ACC112 (cell line): Measurements from ENCODE around the gene EIF4G3.
"Not testable (repeated sequence)": the region's sequence is repeated elsewhere in the genome, so short reads cannot be mapped to it uniquely, and the experiment has no call there.

Experiments used
- H2AFZ ChIP-seq: fragments of 200-600 bp; sonication (generic); one replicate; pipeline ENCODE4 v1.6.0; 2017; ENCODE audit warnings: antibody characterized with exemption, low read length; ENCODE audit not compliant: unreplicated experiment
- H3K27ac ChIP-seq: fragments of 200-600 bp; sonication (generic); 2 replicates; pipeline ENCODE4 v1.5.1; 2014; ENCODE audit warnings: low read depth, mild to moderate bottlenecking, antibody characterized with exemption, low read length, moderate library complexity
- H3K27me3 ChIP-seq: fragments of 200-600 bp; sonication (generic); 2 replicates; pipeline ENCODE4 v1.6.1; 2014; ENCODE audit warnings: mild to moderate bottlenecking, antibody characterized with exemption, low read length, moderate library complexity, mixed read lengths; ENCODE audit not compliant: insufficient read depth
- H3K36me3 ChIP-seq: fragments of 200-600 bp; sonication (generic); 2 replicates; pipeline ENCODE4 v1.6.1; 2016; ENCODE audit warnings: mild to moderate bottlenecking, antibody characterized with exemption, low read length, moderate library complexity, mixed read lengths; ENCODE audit not compliant: insufficient read depth
- H3K4me1 ChIP-seq: fragments of 200-600 bp; sonication (generic); one replicate; pipeline ENCODE4 v1.6.1; 2016; ENCODE audit warnings: low read length, mixed read lengths; ENCODE audit not compliant: insufficient read depth, unreplicated experiment, control insufficient read depth
- H3K4me3 ChIP-seq: fragments of 200-600 bp; sonication (generic); 2 replicates; pipeline ENCODE4 v1.5.1; 2014; ENCODE audit warnings: mild to moderate bottlenecking, low read depth, low read length
- H3K79me2 ChIP-seq: fragments of 200-600 bp; sonication (generic); one replicate; pipeline ENCODE4 v1.6.0; 2016; ENCODE audit warnings: low read length; ENCODE audit not compliant: control insufficient read depth, unreplicated experiment, insufficient read depth

The EIF4G3 gene

DNA sequence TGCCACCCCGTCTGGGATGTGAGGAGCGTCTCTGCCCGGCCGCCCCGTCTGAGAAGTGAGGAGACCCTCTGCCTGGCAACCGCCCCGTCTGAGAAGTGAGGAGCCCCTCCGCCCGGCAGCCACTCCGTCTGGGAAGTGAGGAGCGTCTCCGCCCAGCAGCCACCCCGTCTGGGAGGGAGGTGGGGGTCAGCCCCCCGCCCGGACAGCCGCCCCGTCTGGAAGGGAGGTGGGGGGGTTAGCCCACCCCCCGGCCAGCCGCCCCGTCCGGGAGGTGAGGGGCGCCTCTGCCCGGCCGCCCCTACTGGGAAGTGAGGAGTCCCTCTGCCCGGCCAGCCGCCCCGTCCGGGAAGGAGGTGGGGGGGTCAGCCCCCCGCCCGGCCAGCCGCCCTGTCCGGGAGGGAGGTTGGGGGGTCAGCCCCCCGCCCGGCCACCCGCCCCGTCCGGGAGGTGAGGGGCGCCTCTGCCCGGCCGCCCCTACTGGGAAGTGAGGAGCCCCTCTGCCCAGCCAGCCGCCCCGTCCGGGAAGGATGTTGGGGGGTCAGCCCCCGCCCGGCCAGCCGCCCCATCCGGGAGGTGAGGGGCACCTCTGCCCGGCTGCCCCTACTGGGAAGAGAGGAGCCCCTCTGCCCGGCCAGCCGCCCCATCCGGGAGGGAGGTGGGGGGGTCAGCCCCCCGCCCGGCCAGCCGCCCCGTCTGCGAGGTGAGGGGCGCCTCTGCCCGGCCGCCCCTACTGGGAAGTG lies 123.3 kb downstream of the EIF4G3 start:
- not testable (repeated sequence) for H2AFZ ChIP-seq, H3K4me3 ChIP-seq, H3K27me3 ChIP-seq, H3K27ac ChIP-seq, H3K79me2 ChIP-seq, H3K36me3 ChIP-seq
- H3K4me1 ChIP-seq = peaks cover 11% of the 10 kb centered on the region

DNA sequence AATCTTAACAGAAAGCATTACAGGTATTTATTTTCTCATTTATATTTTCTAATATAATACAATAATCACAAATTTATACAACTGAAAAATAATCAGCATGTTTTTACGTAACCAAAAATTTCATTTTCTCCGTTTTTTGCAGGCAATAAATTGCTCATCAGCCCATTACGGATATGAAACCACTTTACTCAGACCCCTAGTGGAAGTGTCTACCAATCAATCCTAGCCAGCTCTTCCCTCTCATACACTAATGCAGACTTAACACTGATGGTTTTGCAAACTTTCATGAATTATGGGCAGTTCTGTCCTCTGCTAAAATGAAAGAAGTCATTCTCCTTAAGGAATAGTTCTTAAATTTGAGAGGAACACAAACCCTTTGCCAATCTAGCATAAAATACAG lies 124.7 kb downstream of the EIF4G3 start:
- H3K79me2 ChIP-seq = peaks cover 10% of the 10 kb centered on the region
- H3K4me1 ChIP-seq = peaks cover 11% of the 10 kb centered on the region
- H3K36me3 ChIP-seq = 0 out of 2 replicates have a peak, but pooled peaks cover 5% of the 10 kb centered on the region
- no peak overlapping the region for H2AFZ ChIP-seq
- no peak overlapping the region for H3K4me3 ChIP-seq
- no peak overlapping the region for H3K27ac ChIP-seq
- H3K27me3 ChIP-seq = no peaks in the 10 kb centered on the region

DNA sequence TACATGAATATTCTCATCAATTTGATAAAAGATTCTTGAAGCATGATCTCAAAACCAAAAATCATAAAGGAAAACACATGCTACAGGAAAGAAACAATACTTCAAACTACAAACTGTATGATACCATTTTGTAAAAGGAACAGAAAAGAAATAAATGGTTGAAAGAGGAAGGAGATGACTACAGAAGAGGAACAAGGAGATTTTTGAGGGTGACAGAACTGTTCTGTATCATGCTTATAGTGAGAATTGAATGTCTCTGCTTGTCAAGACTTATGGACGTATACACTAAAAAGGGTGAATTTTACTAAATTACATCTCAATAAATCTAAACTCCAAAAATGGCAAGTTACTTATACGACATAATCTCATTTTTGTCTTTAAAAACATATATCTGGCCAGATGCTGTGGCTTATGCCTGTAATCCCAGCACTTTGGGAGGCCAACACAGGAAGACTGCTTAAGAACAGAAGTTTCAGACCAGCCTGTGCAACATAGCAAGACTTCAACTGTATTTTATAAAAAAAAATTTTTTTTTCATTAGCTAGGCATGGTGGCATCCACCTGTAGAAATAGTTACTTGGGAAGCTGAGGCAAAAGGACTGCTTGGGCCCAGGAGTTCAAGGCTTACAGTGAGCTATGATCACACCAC lies 125.4 kb downstream of the EIF4G3 start:
- no peak overlapping the region for H3K27ac ChIP-seq
- peaks cover 10% of the 10 kb centered on the region for H3K79me2 ChIP-seq
- 0 out of 2 replicates have a peak, but pooled peaks cover 5% of the 10 kb centered on the region for H3K36me3 ChIP-seq
- no peak overlapping the region for H2AFZ ChIP-seq
- H3K27me3 ChIP-seq = no peaks in the 10 kb centered on the region
- H3K4me1 ChIP-seq = peaks cover 12% of the 10 kb centered on the region
- H3K4me3 ChIP-seq = no peak overlapping the region

DNA sequence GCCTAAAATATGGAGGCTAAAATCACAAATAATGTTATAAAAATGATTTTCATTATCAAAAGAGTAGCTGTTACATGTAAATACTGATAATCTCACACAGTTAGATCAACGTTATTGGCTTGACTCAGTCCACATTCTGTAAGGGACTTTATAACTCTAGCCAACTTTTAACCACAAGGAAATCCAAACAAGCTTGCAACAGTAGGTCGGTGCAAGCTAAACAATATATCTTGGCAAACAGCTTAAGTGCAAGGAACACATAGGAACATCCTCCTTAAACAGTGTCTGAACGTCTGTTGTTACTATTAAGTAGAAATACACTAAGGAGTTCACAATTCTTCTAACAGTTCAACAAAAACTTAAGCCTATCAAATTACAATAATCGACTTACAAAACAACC lies 126.7 kb downstream of the EIF4G3 start:
- Histone ChIP-seq H3K4me1 (peaks cover 13% of the 10 kb centered on the region), H3K36me3 (0 out of 2 replicates have a peak, but pooled peaks cover 5% of the 10 kb centered on the region), H3K79me2 (peaks cover 14% of the 10 kb centered on the region)

DNA sequence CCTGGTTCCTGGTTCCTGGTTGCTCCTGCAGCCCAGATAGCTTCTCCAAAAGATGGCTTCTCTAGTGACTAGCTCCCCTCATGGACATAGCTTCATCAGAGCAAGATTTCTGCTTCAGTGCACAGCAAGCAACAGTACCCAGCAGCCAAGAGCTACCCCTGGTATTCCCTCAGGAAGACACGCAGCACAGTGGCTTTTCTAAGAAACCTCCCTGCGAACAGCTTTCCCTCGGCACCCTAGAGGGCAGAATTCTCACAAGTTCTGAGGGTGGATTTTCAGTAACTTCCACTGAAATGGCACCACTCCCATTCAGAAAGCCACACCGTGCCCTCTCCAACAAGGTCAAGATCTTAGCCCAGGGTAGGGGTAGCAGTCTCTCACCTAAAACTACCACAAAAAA lies 128.2 kb downstream of the EIF4G3 start:
- H3K79me2 ChIP-seq = peaks cover 14% of the 10 kb centered on the region
- H3K27me3 ChIP-seq = no peaks in the 10 kb centered on the region
- H3K4me1 ChIP-seq = peaks cover 13% of the 10 kb centered on the region
- no peak overlapping the region for H3K27ac ChIP-seq
- no peak overlapping the region for H3K4me3 ChIP-seq
- H3K36me3 ChIP-seq = 0 out of 2 replicates have a peak, but pooled peaks cover 5% of the 10 kb centered on the region
- H2AFZ ChIP-seq = no peak overlapping the region

More for the DNA sequence above, 126.7 kb downstream of the EIF4G3 start:
- H3K27me3 ChIP-seq = no peaks in the 10 kb centered on the region
- no peak overlapping the region for H3K27ac ChIP-seq
- no peak overlapping the region for H2AFZ ChIP-seq
- no peak overlapping the region for H3K4me3 ChIP-seq

DNA sequence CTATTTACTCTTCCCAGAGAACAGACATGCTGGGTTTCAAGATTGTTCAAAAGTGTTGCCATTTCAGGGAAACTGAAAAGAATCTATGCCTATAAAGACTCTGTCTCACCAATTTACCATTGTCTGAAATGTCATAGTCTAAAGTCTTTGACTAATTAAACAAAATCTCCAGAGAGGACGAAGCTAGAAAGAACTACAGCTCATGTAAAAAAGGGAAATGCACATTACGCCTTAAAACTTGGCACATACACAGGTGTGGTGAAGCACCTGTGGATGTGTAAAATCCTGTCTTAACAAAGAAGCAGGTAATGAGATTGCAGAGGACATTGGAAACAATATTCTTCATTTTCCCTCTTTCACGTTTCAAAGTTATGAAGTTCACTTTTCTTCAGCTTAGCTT lies 130.6 kb downstream of the EIF4G3 start:
- H3K4me3 ChIP-seq = no peak overlapping the region
- H3K27me3 ChIP-seq = no peaks in the 10 kb centered on the region
- H2AFZ ChIP-seq = no peak overlapping the region
- peaks cover 17% of the 10 kb centered on the region for H3K79me2 ChIP-seq
- H3K27ac ChIP-seq = no peak overlapping the region
- H3K4me1 ChIP-seq = peaks cover 23% of the 10 kb centered on the region
- H3K36me3 ChIP-seq = 0 out of 2 replicates have a peak, but pooled peaks cover 8% of the 10 kb centered on the region

DNA sequence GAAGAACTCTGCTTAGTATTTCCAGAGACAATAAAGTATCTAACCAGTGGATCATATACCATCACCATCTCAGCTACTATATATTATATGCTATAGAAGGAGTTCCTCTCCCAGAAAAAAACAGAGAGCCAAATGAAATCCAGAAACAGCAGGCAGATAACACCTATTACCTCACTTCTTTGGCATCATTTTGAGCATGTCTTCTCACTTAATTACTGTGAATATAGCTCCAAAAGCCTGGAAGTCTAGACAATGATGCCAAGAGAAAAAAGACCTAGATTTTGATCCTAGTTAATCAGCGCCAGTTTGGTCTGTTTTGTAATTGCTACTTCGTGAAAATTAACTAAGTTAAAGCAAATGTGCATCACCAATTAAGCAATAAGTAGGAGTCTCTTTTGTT lies 131.3 kb downstream of the EIF4G3 start:
- Histone ChIP-seq H3K27ac (no peak overlapping the region), H2AFZ (no peak overlapping the region), H3K36me3 (0 out of 2 replicates have a peak, but pooled peaks cover 8% of the 10 kb centered on the region), H3K4me3 (no peak overlapping the region), H3K79me2 (peaks cover 17% of the 10 kb centered on the region), H3K27me3 (no peaks in the 10 kb centered on the region), H3K4me1 (peaks cover 19% of the 10 kb centered on the region)

DNA sequence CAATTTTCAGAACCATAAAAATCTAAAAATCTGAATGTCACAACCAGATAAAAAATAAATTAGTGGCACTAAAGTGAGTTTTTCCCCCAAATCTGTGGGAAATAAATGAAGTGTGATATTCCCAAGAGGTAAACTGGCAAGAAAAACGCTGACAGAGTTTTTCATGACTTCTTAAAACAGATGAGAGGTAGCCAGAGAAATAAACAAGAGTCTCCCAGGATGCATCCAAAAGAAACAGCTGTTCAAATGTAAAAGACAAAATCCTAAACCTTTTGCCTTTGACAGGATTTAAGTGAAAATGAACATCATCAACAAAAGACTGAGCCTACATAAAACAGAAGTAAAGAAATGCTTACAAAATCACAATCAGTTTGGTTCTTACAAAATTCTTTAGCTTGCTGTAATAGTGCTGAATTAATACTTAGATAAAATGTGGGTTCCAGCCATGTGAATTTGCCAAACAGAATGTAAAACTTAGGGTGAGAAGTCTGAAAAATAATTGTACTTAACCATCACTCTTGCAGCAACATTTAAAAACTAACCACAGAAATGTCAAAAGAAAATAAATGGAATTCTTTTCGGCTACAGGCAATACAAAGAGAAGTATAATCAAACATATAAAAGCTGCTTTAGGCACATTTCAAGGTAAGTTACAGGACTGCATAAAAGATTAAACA lies 133.6 kb downstream of the EIF4G3 start:
- Histone ChIP-seq H3K79me2 (peaks cover 34% of the 10 kb centered on the region), H2AFZ (no peak overlapping the region), H3K27me3 (no peaks in the 10 kb centered on the region), H3K36me3 (0 out of 2 replicates have a peak, but pooled peaks cover 3% of the 10 kb centered on the region), H3K27ac (no peak overlapping the region), H3K4me1 (peaks cover 14% of the 10 kb centered on the region), H3K4me3 (no peak overlapping the region)

DNA sequence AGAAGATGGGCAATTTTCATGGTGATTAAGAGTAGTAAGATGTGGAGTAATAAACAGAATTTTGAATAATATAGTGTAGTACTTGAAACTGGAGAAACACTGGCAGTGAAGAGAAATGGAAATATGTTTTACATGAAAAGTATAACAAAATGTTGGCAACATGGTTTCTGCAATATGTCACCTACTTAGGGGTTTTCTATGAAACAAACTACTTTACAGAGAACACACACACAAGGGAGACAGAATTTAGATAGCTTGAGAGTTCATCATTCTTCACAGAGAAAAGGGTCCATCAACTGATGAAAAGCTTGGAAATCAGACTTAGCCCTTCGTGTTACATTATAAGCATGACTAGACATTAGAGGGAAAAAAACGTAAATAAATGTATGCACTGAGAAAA lies 135.2 kb downstream of the EIF4G3 start:
- H3K79me2 ChIP-seq = peaks cover 38% of the 10 kb centered on the region
- H3K4me1 ChIP-seq = peaks cover 14% of the 10 kb centered on the region
- H3K36me3 ChIP-seq = peaks cover 5% of the 10 kb centered on the region; the same call in 1 of the 2 replicates
- H3K27me3 ChIP-seq = no peaks in the 10 kb centered on the region
- H3K27ac ChIP-seq = no peak overlapping the region
- H2AFZ ChIP-seq = no peak overlapping the region
- H3K4me3 ChIP-seq = no peak overlapping the region

DNA sequence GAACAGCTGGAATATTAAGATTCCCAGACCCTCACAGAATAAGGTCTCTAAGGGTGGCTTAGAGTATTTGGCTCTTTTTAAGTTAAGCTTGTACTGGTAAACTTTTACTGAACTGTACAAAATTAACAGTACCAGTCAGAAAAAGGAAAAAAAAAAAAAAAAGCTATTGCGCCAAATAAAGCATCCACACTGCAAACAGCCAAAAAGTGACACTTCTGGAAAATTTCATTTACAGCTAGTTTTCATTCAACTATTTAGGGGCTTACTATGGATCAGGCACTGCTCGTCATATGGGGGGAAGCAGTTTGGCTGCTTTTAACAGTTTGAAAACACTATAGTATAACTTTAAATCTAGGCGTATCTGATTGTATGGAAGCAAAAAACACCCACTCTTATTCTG lies 139.6 kb downstream of the EIF4G3 start:
- Histone ChIP-seq H3K79me2 (peaks cover 34% of the 10 kb centered on the region), H3K36me3 (peaks cover 5% of the 10 kb centered on the region; the same call in 1 of the 2 replicates), H3K4me1 (no peaks in the 10 kb centered on the region), H3K4me3 (no peak overlapping the region), H3K27ac (no peak overlapping the region), H2AFZ (no peak overlapping the region), H3K27me3 (no peaks in the 10 kb centered on the region)
